H9 (cell line): Measurements from ENCODE around the gene CAPN14. TPM values are rescaled to one million over a fixed set of nuclear protein-coding genes. Genes with fewer than 3 reads are reported as not detected.

Source experiments
- DNase-seq: peaks from one replicate; pipeline ENCODE4 v3.0.0-alpha.2; 2017
- H2AFZ ChIP-seq: one replicate; pipeline ENCODE4 v1.6.1; 2013; ENCODE audit warnings: mild to moderate bottlenecking, low read length, control low read depth, moderate library complexity
- H2AK5ac ChIP-seq: 2 replicates; pipeline ENCODE4 v1.6.1; 2013; ENCODE audit warnings: low read length, control low read depth, mixed read lengths; ENCODE audit not compliant: insufficient read length
- H2BK120ac ChIP-seq: one replicate; pipeline ENCODE4 v1.6.1; 2013; ENCODE audit warnings: low read depth, mild to moderate bottlenecking, low read length, control low read depth, inconsistent platforms; ENCODE audit not compliant: poor library complexity, severe bottlenecking
- H2BK12ac ChIP-seq: 2 replicates; pipeline ENCODE4 v1.6.1; 2013; ENCODE audit warnings: low read length, control low read depth, mixed read lengths, low read depth; ENCODE audit not compliant: insufficient read length
- H2BK15ac ChIP-seq: 2 replicates; pipeline ENCODE4 v1.6.1; 2013; ENCODE audit warnings: low read depth, low read length, control low read depth
- H2BK20ac ChIP-seq: one replicate; pipeline ENCODE4 v1.6.1; 2013; ENCODE audit warnings: low read depth, mild to moderate bottlenecking, low read length, control low read depth, inconsistent platforms; ENCODE audit not compliant: poor library complexity, severe bottlenecking
- H2BK5ac ChIP-seq: 2 replicates; pipeline ENCODE4 v1.6.1; 2013; ENCODE audit warnings: low read length, control low read depth, mixed read lengths; ENCODE audit not compliant: insufficient read length
- H3K14ac ChIP-seq: 2 replicates; pipeline ENCODE4 v1.6.1; 2013; ENCODE audit warnings: low read length, control low read depth; ENCODE audit not compliant: insufficient read depth
- H3K18ac ChIP-seq: 2 replicates; pipeline ENCODE4 v1.6.1; 2013; ENCODE audit warnings: low read depth, mild to moderate bottlenecking, mixed read lengths, low read length, control low read depth; ENCODE audit not compliant: insufficient read length
- H3K23ac ChIP-seq: 2 replicates; pipeline ENCODE4 v1.6.1; 2013; ENCODE audit warnings: low read length, control low read depth, mixed read lengths, low read depth; ENCODE audit not compliant: insufficient read length
- H3K23me2 ChIP-seq: 2 replicates; pipeline ENCODE4 v1.6.1; 2013; ENCODE audit warnings: low read depth, mild to moderate bottlenecking, mixed read lengths, low read length, control low read depth; ENCODE audit not compliant: insufficient read length, poor library complexity, severe bottlenecking
- H3K27ac ChIP-seq: 2 replicates; pipeline ENCODE4 v1.5.1; 2013; ENCODE audit warnings: low read length, control low read depth, mixed read lengths, low read depth; ENCODE audit not compliant: insufficient read length
- H3K27me3 ChIP-seq: 2 replicates; pipeline ENCODE4 v1.6.1; 2013; ENCODE audit warnings: low read length, control low read depth, inconsistent platforms; ENCODE audit not compliant: insufficient read depth
- H3K4ac ChIP-seq: 2 replicates; pipeline ENCODE4 v1.6.1; 2013; ENCODE audit warnings: low read depth, mild to moderate bottlenecking, control low read depth, inconsistent platforms, low read length, moderate library complexity
- H3K4me1 ChIP-seq: 2 replicates; pipeline ENCODE4 v1.6.1; 2013; ENCODE audit warnings: low read length, control low read depth, inconsistent platforms; ENCODE audit not compliant: insufficient read depth
- H3K4me2 ChIP-seq: 2 replicates; pipeline ENCODE4 v1.6.1; 2013; ENCODE audit warnings: low read length, control low read depth, mixed read lengths; ENCODE audit not compliant: insufficient read length, insufficient read depth
- H3K56ac ChIP-seq: 2 replicates; pipeline ENCODE4 v1.6.1; 2013; ENCODE audit warnings: low read depth, mild to moderate bottlenecking, mixed read lengths, low read length, control low read depth; ENCODE audit not compliant: insufficient read length
- H3K79me1 ChIP-seq: 2 replicates; pipeline ENCODE4 v1.6.1; 2013; ENCODE audit warnings: low read depth, mild to moderate bottlenecking, moderate library complexity, low read length, control low read depth, inconsistent platforms; ENCODE audit not compliant: insufficient read depth, poor library complexity, severe bottlenecking
- H3K79me2 ChIP-seq: 2 replicates; pipeline ENCODE4 v1.6.1; 2013; ENCODE audit warnings: low read length, control low read depth, inconsistent platforms; ENCODE audit not compliant: insufficient read depth
- H3K9ac ChIP-seq: 2 replicates; pipeline ENCODE4 v1.6.1; 2013; ENCODE audit warnings: low read length, control low read depth, mixed read lengths; ENCODE audit not compliant: insufficient read length; ENCODE audit errors: extremely low read depth
- H3K9me3 ChIP-seq: one replicate; pipeline ENCODE4 v1.6.1; 2013; ENCODE audit warnings: low read depth, low read length, inconsistent platforms; ENCODE audit not compliant: control insufficient read depth
- H3T11ph ChIP-seq: one replicate; pipeline ENCODE4 v1.6.1; 2013; ENCODE audit warnings: mild to moderate bottlenecking, low read length, control low read depth, inconsistent platforms
- H4K20me1 ChIP-seq: one replicate; pipeline ENCODE4 v1.6.1; 2013; ENCODE audit not compliant: control insufficient read depth, insufficient read length, insufficient read depth
- H4K5ac ChIP-seq: 2 replicates; pipeline ENCODE4 v1.6.1; 2013; ENCODE audit warnings: low read depth, mild to moderate bottlenecking, mixed read lengths, low read length, control low read depth; ENCODE audit not compliant: insufficient read length
- H4K8ac ChIP-seq: replicated peaks from 2 replicates; pipeline ENCODE4 v1.6.1; 2013; ENCODE audit warnings: low read length, control low read depth, mixed read lengths, low read depth; ENCODE audit not compliant: insufficient read length
- H4K91ac ChIP-seq: 2 replicates; pipeline ENCODE4 v1.6.1; 2013; ENCODE audit warnings: low read depth, mild to moderate bottlenecking, moderate library complexity, mixed read lengths, low read length, control low read depth; ENCODE audit not compliant: insufficient read length
- H3K27ac Mint-ChIP-seq, 3 experiments: 2 replicates in 2 of 3; 3 replicates in 1 of 3; pipeline ENCODE4 v1.8.0; 2020 to 2021; ENCODE audit warnings: mixed read lengths in 3 of 3, mild to moderate bottlenecking in 1 of 3, moderate library complexity in 1 of 3
- H3K27me3 Mint-ChIP-seq: 2 replicates; pipeline ENCODE4 v1.8.0; 2021; ENCODE audit warnings: low read depth, mild to moderate bottlenecking, moderate library complexity, mixed read lengths
- H3K36me3 Mint-ChIP-seq, 3 experiments: 2 replicates in 2 of 3; 3 replicates in 1 of 3; pipeline ENCODE4 v1.8.0; 2020 to 2021; ENCODE audit warnings: low read depth in 3 of 3, mixed read lengths in 3 of 3; ENCODE audit not compliant: insufficient read depth in 1 of 3
- H3K4me1 Mint-ChIP-seq, 2 experiments: 2 replicates each; pipeline ENCODE4 v1.8.0; 2020; ENCODE audit warnings: mixed read lengths in 2 of 2
- H3K4me3 Mint-ChIP-seq, 2 experiments: 2 replicates in 1 of 2; 3 replicates in 1 of 2; pipeline ENCODE4 v1.8.0; 2020 to 2021; ENCODE audit warnings: mild to moderate bottlenecking in 2 of 2, mixed read lengths in 2 of 2, moderate library complexity in 1 of 2
- H3K9me3 Mint-ChIP-seq, 2 experiments: 2 replicates in 1 of 2; 3 replicates in 1 of 2; pipeline ENCODE4 v1.8.0; 2020; ENCODE audit warnings: mild to moderate bottlenecking in 2 of 2, mixed read lengths in 2 of 2, moderate library complexity in 1 of 2
- CTCF ChIP-seq: fragments of 200-600 bp; sonication (generic); conservative IDR thresholded peaks from 3 replicates; pipeline ENCODE4 v1.8.0; 2021; ENCODE audit warnings: antibody characterized with exemption, mild to moderate bottlenecking
- WGBS: extraction: QIAGEN DNeasy Blood & Tissue Kit; methylation state at CpG from one replicate; pipeline ENCODE4 v1.1.7; 2013; ENCODE audit warnings: missing lambda C conversion rate, low lambda C conversion rate, mixed read lengths; ENCODE audit not compliant: insufficient read length; ENCODE audit errors: extremely low coverage; 5-methylcytosine and 5-hydroxymethylcytosine counted together
- total RNA-seq: library from RNA; stranded (reverse); gene quantifications from 2 replicates; pipeline ENCODE4 v1.2.1, GENCODE V29; 2021

CAPN14 gene
- total RNA-seq, 1 experiment from 2014 or later, result 0.09 TPM

GRCh38 chr2:31197166-31197565 is 20.1 kb downstream of the CAPN14 start:
- Histone ChIP-seq H3K4ac (no peak overlapping the region), H2BK5ac (no peak overlapping the region), H2BK12ac (no peak overlapping the region), H3K23me2 (no peaks in the 10 kb centered on the region), H4K8ac (no peak overlapping the region), H4K91ac (no peak overlapping the region), H3K14ac (no peak overlapping the region), H3K56ac (no peak overlapping the region), H3K18ac (no peak overlapping the region), H2BK15ac (no peak overlapping the region), H3K27me3 (no peaks in the 10 kb centered on the region), H4K5ac (no peak overlapping the region), H3K4me2 (no peak overlapping the region), H2BK20ac (no peak overlapping the region), H2AFZ (no peak overlapping the region), H2AK5ac (no peak overlapping the region), H3T11ph (no peak overlapping the region), H3K79me1 (no peaks in the 10 kb centered on the region), H3K4me1 (no peaks in the 10 kb centered on the region), H2BK120ac (no peak overlapping the region), H3K27ac (no peak overlapping the region), H3K79me2 (no peaks in the 10 kb centered on the region), H3K23ac (no peak overlapping the region), H4K20me1 (no peaks in the 10 kb centered on the region), H3K9me3 (no peaks in the 10 kb centered on the region), H3K9ac (no peak overlapping the region)
- no peak for DNase-seq
- Mint-ChIP-seq H3K4me1 (peaks cover 9 to 11% of the 10 kb centered on the region in 2 experiments), H3K9me3 (no peaks in the 10 kb centered on the region), H3K27ac (no peak overlapping the region), H3K4me3 (no peak overlapping the region), H3K36me3 (no peaks in the 10 kb centered on the region), H3K27me3 (peaks cover 8% of the 10 kb centered on the region)
- TF ChIP-seq CTCF, result no peak
- WGBS, result no CpG with 5 or more reads among the region's 4 CpGs
